Hematopoietic multipotent progenitor cell treated with erythropoietin and hydrocortisone succinate and interleukin-3 and kit ligand, for 8 days (in vitro differentiated cells): ENCODE data around the gene RASSF3.

ENCODE experiments used
- DNase-seq: peaks from one replicate; pipeline ENCODE4 v3.0.0-alpha.2; 2015

The RASSF3 gene

DNA sequence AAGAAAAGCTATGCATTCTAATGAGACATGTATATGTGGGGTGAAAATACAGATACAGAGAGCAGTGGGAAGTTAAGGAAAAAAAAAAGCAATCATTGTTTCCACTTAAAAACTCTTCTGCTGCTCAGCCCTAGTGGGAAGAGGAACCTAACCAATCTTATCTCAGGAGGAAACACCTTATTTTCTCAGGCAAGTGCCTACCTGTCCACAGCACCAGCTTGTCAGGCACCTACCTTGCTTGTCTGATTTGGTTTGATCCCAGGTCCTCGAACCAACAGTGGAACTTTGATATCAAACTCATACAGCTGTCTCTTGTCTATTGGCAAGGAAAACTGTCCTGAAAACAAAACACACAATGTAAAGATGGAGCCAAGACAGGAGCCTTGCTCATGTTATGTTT, 126.5 kb downstream of the RASSF3 start:
- DNase-seq = no peak

DNA sequence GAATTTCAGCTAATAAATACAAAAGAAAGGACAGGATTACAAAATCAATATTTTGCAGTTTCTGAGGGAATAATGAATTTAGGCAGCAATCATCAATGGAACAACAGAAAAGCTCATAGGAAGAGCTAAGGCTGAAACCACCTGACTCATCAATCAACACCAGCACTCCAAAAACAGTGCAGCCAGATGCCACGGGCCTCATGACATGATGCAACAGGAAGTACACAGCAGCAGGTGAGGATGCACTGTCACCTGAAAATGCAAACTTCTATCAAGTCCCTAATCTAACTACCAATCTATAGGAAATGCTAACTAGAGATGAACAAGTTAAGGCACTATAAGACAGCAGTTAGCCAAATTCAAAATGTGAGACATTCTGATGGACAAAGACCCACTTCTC, 127.2 kb downstream of the RASSF3 start:
- DNase-seq = no peak

DNA sequence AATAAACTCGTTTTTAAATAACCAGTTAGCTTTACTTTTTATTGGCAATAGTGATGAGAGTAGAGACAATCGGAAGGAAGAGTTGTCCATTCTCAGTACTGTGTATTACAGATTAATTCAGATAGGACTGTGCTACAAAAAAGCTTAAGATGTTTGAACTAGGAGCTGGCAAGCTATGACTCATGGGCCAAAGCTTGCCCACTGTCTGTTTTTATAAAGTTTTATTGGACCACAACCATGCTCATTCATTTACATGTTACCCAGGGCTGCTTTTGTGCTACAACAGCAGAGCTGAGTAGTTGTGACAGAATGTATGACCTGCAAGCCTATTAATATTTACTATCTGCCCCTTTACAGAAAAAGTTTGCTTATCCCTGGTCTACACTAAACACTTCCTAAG, 129.5 kb downstream of the RASSF3 start:
- DNase-seq = no peak

DNA sequence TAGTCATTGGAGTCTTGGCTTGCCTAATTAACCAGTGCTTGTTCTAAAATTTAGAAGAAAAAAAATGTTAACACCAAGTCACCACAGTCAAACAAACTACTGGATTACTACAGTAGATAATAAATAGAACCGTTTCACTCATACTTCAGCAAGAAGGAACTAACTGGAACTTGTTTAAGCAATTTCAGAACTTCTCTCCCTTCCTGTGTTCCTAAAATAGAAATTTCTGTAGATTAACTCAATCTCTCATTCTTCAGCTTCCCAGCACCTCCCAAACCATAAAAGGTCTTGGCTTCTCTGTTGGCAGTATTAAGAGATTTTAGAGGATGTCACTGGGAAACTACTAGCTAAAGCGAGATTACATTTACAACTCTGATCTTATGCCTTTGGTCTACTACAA, 130.4 kb downstream of the RASSF3 start:
- no peak for DNase-seq

DNA sequence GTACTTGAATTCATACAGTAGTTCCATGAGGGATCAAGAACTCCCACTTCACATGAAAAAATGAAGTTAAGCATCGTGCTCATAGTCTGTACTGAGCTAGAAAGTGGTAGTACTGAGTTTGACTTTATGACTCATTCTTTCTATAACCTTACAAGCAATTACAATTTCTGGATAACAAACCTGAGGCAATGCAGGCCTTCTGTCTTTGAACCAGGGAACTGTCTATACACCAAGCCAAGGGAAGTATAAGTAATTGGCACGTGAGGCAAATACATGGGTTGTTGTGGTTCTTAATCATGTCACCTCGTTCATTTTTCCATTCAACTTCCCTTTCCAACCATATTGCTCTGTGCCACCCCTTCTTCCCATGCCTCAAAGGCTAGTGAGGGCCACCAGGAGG, 132.1 kb downstream of the RASSF3 start:
- no peak for DNase-seq

DNA sequence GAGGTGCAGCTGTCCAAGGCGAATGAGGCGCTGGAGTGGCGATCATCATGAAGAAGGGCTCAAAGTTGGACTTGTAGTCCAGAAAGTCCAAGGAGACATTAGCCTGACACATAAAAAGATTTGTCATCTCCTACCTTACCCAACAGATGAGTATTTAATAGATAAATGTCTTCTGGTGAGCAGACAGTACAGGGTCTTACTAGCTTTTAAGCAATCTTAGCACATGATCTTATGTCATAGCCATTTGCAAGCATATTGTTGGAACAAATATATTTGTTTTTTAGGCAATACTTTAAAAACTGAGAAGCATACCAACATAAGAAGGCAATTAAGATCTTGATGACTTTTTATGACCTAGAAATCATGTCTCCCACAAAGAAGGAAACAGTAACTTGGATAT, 132.9 kb downstream of the RASSF3 start:
- DNase-seq = no peak

DNA sequence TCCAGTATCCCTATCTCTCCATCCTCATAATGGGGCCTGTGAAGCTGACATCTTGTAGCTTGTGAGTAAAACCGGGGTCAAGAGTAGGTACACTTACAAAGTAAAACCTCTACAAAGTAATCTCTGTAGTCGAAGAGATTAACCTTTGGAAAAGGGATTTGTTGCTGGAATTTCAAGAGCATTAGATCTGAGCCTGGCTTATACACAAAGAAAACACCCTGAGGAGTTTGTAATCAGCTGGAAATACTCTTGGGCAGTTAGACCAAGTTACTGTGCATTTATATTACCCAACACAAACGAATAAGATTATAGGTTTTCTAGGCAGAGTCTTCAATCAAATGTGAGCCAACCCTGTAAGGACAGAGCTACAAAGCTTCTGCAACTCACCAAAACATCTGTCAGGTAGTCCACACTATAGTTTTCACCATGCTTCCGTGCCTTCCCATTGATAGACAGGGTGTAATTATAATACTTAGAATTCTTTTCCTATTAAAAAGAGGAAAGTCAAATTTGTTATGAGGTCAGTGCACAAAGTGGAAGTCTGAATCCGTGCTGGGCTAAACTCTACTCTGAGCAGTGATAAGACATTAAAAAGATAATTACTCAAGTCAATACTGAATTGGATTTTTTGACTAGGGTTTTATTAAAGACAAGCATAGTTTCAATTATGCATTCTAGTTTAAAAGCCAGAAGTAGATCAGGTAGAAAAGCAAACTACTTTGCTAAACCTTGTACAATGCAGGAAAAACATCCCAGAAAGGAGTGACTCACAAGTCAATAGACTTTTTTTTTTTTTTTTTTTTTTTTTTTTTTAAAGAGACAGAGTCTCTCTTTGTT, 134.3 kb downstream of the RASSF3 start:
- DNase-seq = no peak

DNA sequence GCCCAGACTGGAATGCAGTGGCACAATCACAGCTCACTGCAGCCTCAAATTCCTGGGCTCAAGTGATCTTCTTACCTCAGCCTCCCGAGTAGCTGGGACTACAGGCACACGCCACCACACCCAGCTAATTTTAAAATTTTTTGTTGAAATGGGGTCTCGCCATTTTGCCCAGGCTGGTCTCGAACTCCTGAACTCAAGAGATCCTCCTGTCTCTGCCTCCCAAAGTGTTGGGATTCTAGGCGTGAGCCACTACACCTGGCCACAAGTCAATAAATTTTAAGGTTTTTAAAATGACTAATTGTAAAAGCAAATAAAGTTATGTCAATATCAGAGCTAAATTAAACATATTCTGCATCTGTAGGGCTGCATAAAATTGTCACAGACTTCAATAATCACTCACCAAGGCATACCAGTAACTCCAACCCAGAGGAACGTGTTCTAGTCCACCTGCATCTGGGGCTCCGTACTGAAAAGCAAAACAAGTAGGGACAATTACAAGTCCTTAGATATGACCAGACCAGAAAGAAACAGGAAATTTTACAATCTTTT, 135.0 kb downstream of the RASSF3 start:
- no peak for DNase-seq

DNA sequence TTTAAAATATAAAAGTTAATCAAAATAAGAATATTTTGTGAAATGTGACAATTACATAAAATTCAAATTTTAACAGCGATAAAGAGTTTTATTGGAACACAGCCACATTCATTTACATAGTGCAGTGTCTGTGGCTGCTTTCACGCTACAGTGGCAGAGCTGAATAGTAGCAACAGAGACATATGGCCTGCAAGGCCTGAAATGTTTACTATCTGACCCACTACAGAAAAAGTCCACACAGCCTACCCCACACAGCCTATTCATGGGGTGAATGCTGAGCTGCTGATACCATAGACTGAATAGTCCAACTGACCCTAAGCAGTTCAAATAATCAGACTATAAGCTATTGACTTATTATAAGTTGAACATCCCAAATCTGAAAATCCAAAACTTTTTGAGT, 135.7 kb downstream of the RASSF3 start:
- no peak for DNase-seq

DNA sequence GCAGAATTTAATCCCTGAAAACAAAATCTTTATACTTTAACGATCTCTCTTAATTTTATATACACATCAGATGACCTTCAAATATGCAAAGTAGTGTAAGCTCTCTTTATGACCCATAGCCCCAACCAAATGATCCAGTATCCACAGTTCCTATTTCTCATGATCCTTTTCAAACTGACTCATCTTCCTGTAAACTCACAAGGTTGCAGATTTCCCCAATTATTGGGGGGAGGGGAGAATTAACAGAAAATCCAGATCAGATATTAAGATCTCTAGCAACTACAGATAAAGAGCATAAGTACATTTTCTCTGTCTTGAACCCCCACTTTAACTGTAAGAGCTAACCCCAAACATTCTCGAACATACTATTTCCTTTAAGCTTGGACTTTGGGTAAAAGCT, 136.4 kb downstream of the RASSF3 start:
- no peak for DNase-seq
